Activated T-helper 1 cell treated with Interleukin-2 at 50 U/mL for 16 hours (primary cell): Measurements from ENCODE around the gene SH3TC2.

Experiments used
- DNase-seq: peaks from one replicate; pipeline ENCODE4 v3.0.0-alpha.2; 2020; ENCODE audit warnings: low read depth

SH3TC2 gene

GRCh38 chr5:148970228-148970627, 92.6 kb downstream of the SH3TC2 start:
- no peak for DNase-seq

GRCh38 chr5:148969291-148969690, 93.6 kb downstream of the SH3TC2 start:
- no peak for DNase-seq

DNA sequence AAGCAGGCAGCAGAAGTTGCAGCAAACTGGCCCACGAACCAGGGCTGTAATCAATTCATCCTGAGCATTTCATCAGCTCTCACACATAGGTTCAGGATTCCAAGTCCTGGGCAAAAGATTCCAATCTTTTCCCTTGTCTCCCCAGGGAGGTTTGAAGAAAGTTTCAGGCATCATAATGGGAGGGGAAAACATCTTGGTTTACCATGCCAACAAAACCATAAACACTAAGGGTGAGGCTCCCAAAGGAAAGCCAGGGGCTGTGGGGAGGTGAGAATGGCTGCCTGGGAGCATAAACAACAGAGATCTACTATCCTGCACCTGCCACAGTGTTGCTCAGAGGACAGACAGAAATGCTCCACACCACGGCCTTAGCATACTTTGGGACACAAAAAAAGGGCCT, 94.6 kb downstream of the SH3TC2 start:
- no peak for DNase-seq

- DNase-seq = no peak
Measured at GRCh38 chr5:148967783-148968182, 95.1 kb downstream of the SH3TC2 start.

DNA sequence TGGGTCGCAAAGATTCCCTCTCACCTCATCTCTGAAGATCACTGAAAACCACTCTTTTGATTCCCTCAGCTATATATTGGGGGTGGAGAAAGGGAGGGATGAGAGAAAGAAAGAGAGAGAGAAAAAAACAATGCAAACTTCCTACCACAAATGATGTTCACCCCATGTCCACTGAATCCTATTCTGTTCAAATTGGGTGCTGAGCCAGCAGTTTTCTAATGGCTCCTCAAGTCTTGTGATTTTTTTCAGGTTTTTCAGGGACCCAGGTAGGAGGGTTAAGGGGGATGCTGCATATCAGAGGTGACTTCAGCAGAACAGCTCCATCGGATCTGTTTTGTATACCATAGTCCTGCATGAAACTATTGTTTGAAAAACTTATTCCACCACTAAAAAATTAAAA, 95.9 kb downstream of the SH3TC2 start:
- no peak for DNase-seq

DNA sequence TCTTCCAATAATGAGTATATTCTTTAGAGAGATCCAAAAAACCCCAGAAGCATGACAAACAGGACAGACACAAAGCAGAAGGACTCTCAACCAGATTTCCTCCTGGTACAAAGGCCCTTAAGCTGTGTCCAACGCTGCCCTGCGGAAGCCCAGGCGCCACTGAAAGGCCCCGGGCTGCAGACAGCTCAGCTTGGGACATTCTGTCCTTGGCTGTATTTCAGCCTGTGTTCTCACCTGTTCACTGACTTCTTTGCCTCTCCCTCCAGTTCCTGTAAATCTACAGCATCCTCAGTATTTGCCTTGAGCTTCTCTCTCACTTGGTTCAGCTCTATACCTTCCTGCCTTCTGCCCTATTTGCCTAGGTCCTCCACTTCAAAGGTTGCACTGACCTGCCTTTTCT, 96.5 kb downstream of the SH3TC2 start:
- DNase-seq = no peak

- DNase-seq = no peak
Measured at GRCh38 chr5:148965511-148966265, 97.2 kb downstream of the SH3TC2 start.

GRCh38 chr5:148963664-148964063, 99.2 kb downstream of the SH3TC2 start:
- no peak for DNase-seq

DNA sequence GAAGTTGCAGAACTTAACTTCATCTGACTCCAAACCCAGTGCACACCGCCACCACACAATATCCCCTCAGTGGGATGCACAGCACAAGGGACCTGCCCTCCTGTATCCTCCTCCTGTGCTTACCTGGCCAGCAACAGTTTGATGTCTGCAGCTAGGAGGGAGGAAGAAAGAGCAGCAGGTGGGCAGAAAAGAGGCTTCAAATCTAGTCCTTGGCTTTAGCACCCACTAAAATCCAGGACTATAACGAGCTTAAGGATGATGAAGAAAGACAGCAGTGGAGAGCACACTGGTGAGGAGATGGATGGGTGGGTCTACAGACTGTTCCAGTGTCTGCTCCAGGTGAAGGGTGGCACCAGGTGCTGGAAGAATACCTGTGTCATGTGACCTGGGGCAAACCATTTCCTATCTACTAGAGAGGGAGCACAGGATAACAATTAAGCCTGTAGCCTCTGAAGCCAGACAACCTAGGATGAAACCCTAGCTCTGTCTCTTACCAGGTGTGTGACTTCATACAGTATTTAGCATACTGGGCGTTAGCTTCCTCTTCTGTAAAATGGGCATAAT, 100.0 kb downstream of the SH3TC2 start:
- DNase-seq = no peak

- DNase-seq = no peak
Measured at GRCh38 chr5:148962200-148962550, 100.7 kb downstream of the SH3TC2 start.

- no peak for DNase-seq
Measured at GRCh38 chr5:148961261-148962199, 101.3 kb downstream of the SH3TC2 start.

DNA sequence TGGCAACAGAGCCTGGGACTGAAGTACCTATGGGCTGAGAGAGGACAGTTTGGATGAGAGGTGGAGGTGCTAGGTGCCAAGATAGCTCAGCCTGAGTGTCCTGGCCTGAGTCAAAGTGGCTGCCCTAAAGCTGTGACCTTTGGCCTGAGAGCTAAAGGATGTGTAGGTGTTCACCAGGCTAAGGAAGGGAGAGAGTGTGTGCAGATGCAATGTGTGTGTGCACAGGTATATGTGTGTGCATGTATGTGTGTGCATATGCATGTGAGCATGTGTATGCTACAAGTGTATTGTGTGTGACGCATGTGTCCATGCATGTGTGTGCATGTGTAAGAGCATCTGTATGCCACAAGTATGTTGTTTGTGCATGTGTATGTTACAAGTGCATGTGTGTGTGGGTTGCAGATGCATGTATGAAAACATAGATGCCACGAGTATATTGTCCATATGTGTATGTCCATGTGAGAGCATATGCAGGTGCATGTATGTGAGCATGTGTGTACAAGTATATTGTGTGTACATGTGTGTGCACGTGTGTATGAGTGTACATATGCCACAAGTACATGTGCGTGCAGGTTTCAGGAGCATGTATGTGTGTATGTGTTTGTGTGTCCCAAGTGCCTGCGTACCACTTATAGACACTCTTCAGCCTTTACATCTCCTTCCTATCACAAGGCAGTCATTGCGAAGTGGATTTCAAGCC, 102.6 kb downstream of the SH3TC2 start:
- no peak for DNase-seq

- no peak for DNase-seq
Measured at GRCh38 chr5:148957591-148958202, 105.2 kb downstream of the SH3TC2 start.

DNA sequence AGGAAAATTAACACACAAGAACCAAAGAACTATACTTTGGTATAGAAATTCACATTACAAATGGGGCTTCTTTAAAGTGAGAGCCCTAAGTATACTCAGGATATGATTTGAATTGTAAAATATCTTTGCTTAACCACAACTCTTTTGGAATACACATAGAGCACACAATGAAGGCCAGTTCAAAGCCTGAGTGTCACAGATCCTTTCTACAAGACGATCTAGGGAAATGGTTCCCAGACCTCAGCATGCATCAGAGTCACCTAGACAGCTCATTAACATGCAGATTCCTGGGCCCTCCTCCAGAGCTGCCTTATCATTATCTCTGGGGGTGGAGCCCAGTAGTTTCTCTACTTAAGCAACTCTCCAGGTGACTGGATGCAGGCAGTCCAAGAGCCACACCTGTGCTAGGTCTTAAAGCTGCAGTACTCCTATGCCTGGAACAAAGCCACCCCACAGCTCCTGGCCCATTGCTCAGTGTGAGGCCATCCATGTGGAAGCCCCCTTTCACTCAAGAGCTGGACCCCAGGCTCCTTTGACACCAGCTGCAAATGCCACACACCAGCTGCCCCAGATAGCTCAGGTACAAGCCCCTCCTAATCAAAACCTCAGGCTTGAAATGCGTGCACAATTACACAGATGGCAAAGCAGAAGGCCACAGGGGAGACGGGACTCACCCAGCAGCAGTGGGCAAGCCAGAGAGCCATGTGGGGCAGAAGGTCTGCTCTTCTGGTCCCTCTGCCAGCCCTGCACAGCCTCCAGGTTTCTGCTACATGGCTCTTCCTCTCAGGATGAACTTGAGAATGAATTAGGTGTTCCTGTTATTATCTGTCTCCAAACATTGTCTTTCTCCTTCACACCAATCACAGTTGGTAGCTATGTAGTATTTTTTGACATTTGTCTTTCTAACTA, 106.1 kb downstream of the SH3TC2 start:
- no peak for DNase-seq
